Cerebellar nuclear complex (tissue), 1 donor: ENCODE data around the gene CDX1.
"Not testable (repeated sequence)": the region's sequence is repeated elsewhere in the genome, so short reads cannot be mapped to it uniquely, and the experiment has no call there.

ENCODE experiments used
- DNase-seq, 2 experiments: peaks; one replicate each; lab custom pipeline; 2025; lab: John Stamatoyannopoulos, UW

The CDX1 gene

GRCh38 chr5:150233706-150234105 lies 67.1 kb downstream of the CDX1 start:
- not testable (repeated sequence) for DNase-seq
